GM18951 (cell line): ENCODE results near the gene SVEP1.

Source experiments
- POLR2A ChIP-seq: IDR thresholded peaks from 4 replicates; pipeline ENCODE4 v1.6.1; 2011; ENCODE audit warnings: mild to moderate bottlenecking; ENCODE audit not compliant: insufficient read length, insufficient read depth; ENCODE audit errors: extremely low read depth
- in situ Hi-C: fragments of 300-500 bp; cut with MboI; formaldehyde crosslinking; loops from one replicate; pipeline ENCODE4 v1.12.0; 2022; ENCODE audit warnings: low sequenced_read_pairs, mixed read lengths, inconsistent platforms; ENCODE audit not compliant: unreplicated experiment

Gene SVEP1

GRCh38 chr9:110526426-110526825 lies 53.1 kb downstream of the SVEP1 start:
- no peak for TF ChIP-seq POLR2A
- in situ Hi-C loops: no loop called here

DNA sequence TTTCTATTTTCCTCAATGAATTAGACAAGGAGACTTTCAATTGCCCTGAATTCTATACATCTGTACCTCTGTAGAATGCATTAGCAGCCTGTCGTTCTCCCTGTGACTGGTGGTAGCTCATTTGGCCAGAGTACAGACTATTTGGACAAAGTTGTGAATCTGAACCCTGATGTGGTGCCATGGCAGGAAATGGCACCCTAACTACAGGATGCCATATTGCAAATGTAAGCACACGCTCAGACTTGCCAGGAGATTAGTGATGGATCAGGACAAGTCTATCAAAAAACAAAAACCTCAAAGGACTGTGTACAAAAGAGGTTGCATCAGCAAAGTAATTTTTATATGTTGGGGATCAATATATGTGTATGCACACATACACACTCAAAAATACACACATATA lies 58.3 kb downstream of the SVEP1 start:
- in situ Hi-C loops: no loop called here
- TF ChIP-seq POLR2A: no peak

GRCh38 chr9:110520120-110520701 lies 59.3 kb downstream of the SVEP1 start:
- no peak for TF ChIP-seq POLR2A
- in situ Hi-C loops: no loop called here

DNA sequence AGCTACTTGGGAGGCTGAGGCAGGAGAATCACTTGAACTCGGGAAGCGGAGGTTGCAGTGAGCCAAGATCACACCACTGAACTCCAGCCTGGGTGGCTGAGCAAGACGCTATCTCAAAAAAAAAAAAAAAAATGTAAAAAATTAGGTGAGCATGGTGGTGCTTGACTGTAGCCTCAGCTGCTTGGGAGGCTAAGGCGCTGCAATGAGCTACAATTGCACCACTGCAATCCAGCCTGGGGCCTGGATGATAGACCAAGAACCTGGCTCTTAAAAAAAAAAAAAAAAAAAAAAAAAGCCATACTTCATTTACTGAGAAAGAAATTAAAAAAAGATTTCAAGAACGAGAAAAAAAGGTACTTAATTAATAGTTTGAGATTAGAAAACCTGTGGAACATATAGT lies 62.1 kb downstream of the SVEP1 start:
- TF ChIP-seq POLR2A: no peak
- in situ Hi-C loops: no loop called here

- in situ Hi-C loops: no loop called here
- no peak for TF ChIP-seq POLR2A
These were observed 64.6 kb downstream of the SVEP1 start for GRCh38 chr9:110514897-110515296.

- TF ChIP-seq POLR2A: no peak
- in situ Hi-C loops: no loop called here
These were observed 66.7 kb downstream of the SVEP1 start for GRCh38 chr9:110512817-110513216.

GRCh38 chr9:110509792-110510191 lies 69.7 kb downstream of the SVEP1 start:
- in situ Hi-C loops: no loop called here
- no peak for TF ChIP-seq POLR2A

- in situ Hi-C loops: no loop called here
- no peak for TF ChIP-seq POLR2A
These were observed 76.7 kb downstream of the SVEP1 start for GRCh38 chr9:110502842-110503241.

- in situ Hi-C loops: no loop called here
- no peak for TF ChIP-seq POLR2A
These were observed 79.9 kb downstream of the SVEP1 start for GRCh38 chr9:110499608-110500007.

- in situ Hi-C loops: no loop called here
- TF ChIP-seq POLR2A: no peak
These were observed 92.3 kb downstream of the SVEP1 start for GRCh38 chr9:110487196-110487595.

DNA sequence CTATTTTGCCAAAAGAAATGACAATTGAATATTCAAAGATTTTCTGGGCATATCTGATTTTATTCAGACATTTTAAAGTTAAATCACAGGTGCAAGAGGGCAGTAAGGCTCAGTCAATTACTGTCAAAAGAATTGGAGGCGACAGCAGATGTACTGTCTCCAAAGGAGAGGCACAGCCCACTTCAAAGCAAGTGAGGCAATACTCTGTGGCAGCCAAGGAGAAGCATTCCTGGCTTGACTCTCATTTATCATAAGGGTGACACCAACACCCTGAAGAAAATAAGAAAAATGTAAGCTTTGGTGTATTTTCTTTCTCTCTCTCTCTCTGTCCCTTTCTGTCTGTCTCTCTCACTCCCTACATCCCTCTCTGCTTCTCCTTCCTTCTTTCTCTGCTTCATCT lies 93.3 kb downstream of the SVEP1 start:
- in situ Hi-C loops: no loop called here

DNA sequence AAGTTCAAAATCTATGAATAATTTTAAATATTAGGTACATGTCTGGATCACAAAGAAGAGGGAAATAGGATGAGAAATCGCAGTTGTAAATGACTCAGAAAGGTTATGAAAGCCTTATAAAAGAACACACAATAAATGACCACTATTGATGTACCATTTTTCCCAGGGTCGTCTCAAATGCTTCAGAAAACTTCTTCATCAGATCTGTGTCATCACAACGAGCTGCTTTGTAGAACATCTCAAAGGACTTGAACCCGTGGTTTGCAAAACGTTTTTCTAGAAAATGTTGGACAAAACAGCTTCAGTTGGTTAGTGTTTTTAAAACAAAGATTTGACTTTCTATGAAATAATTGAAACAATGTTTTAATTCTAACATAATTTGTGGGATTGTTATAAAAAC lies 100.1 kb downstream of the SVEP1 start:
- no peak for TF ChIP-seq POLR2A
- in situ Hi-C loops: no loop called here

More for the DNA sequence above, 93.3 kb downstream of the SVEP1 start:
- no peak for TF ChIP-seq POLR2A

GRCh38 chr9:110476251-110476650 lies 103.3 kb downstream of the SVEP1 start:
- no peak for TF ChIP-seq POLR2A
- in situ Hi-C loops: no loop called here

- TF ChIP-seq POLR2A: no peak
- in situ Hi-C loops: no loop called here
These were observed 107.4 kb downstream of the SVEP1 start for GRCh38 chr9:110472111-110472510.

DNA sequence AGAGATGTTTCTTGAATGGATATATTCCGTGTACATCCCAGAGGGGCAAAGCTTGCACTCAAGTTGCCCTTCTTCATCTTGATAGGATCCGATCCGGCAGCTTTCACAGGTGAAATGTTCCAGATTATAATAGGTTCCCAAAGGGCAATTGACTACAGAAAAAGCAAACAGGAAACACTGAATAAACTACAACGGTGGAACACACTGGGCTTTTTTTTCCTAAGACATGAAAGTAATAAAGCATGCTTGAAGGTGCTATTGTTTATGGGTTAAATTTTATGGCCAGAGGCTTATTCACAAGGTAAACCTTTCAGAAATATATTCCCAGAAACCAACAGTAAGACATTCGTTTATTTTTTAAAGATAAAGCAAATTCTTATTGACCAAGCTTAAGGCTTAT lies 110.6 kb downstream of the SVEP1 start:
- TF ChIP-seq POLR2A: no peak
- in situ Hi-C loops: no loop called here
